ENCODE measurements around the gene SSBP2. TPM values are rescaled to one million over a fixed set of nuclear protein-coding genes. Genes with fewer than 3 reads are reported as not detected.

SSBP2 gene
- total RNA-seq, 4 donors from 2014 or later: 17.1 to 80.3 (median 24.2) TPM

- WGBS, 2 donors: 79 to 81% methylated on average over 4 of the region's 4 CpGs
Observed at GRCh38 chr5:81388169-81388568, 362.7 kb downstream of the SSBP2 start.

DNA sequence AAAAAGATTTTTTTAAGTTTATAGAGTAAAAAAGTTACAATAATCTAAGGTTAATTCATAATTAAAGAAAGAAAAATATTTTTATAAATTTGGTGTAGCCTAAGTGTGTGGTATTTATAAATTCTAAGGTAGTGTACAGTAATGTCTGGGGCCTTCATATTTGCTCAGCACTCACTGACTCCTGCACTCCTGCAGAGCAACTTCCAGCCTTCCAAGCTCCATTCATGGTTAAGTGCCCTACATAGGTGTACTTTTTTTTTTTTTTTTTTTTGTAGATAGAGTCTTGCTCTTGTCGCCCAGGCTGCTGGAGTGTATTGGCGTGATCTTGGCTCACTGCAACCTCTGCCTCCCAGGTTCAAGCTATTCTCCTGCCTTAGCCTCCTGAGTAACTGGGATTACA lies 367.0 kb downstream of the SSBP2 start:
- no peak overlapping the region for H3K4me3 ChIP-seq
- H3K27me3 ChIP-seq: peaks cover 0 to 5% (median 0%) of the 10 kb centered on the region in 4 donors
- no peaks in the 10 kb centered on the region for H3K9me3 ChIP-seq
- intact Hi-C loops (cut with DNase I): no loop called here
- H3K27ac ChIP-seq: no peak overlapping the region
- no peaks in the 10 kb centered on the region for H3K36me3 ChIP-seq
- no peaks in the 10 kb centered on the region for H3K4me1 ChIP-seq
- 82 to 95% methylated on average over 2 of the region's 2 CpGs for WGBS, 2 donors
- TF ChIP-seq POLR2A (IDR thresholded peaks at IDR 0.05) (no peak), CTCF (IDR thresholded peaks at IDR 0.05) (no peak)
- DNase-seq: no peak

More at GRCh38 chr5:81388169-81388568, 362.7 kb downstream of the SSBP2 start:
- TF ChIP-seq POLR2A (IDR thresholded peaks at IDR 0.05) (no peak), CTCF (IDR thresholded peaks at IDR 0.05) (no peak)
- Histone ChIP-seq H3K4me3 (no peak overlapping the region), H3K27me3 (peaks cover 0 to 45% (median 0%) of the 10 kb centered on the region in 4 donors), H3K27ac (no peak overlapping the region), H3K4me1 (peaks cover 0 to under 1% (median 0%) of the 10 kb centered on the region in 3 donors), H3K36me3 (no peaks in the 10 kb centered on the region), H3K9me3 (no peaks in the 10 kb centered on the region)
- no peak for DNase-seq
- intact Hi-C loops (cut with DNase I): no loop called here

- DNase-seq: no peak
- no peaks in the 10 kb centered on the region for H3K36me3 ChIP-seq
- WGBS, 2 donors: 97 to 98% methylated on average over 2 of the region's 2 CpGs
- H3K9me3 ChIP-seq: no peaks in the 10 kb centered on the region
- H3K4me1 ChIP-seq: no peaks in the 10 kb centered on the region
- peaks cover 0 to 7% (median 0%) of the 10 kb centered on the region in 4 donors for H3K27me3 ChIP-seq
- H3K27ac ChIP-seq: no peak overlapping the region
- intact Hi-C loops (cut with DNase I): no loop called here
- TF ChIP-seq POLR2A (IDR thresholded peaks at IDR 0.05) (no peak), CTCF (IDR thresholded peaks at IDR 0.05) (no peak)
- H3K4me3 ChIP-seq: no peak overlapping the region
Observed at GRCh38 chr5:81371354-81371876, 379.5 kb downstream of the SSBP2 start.

DNA sequence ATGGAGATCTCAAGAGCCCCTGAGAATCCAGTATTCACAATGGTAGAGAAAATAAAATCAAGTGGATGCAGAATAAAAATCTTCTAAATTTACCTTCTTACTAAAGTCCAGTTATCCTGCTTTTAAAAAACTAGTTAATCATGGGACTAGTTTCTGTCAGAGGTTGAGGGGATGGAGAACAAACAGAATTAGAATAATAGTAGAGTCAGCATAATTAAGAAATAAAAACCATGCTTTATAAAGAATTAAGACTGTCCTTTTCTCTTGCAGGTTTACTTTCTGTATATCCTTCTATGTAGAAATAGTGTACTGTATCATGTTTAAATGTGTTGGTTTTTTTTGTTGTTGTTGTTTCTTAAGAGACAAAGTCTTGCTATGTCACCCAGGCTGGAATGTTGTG lies 380.0 kb downstream of the SSBP2 start:
- H3K9me3 ChIP-seq: no peaks in the 10 kb centered on the region
- no peak overlapping the region for H3K27ac ChIP-seq
- peaks cover 0 to 7% (median 0%) of the 10 kb centered on the region in 4 donors for H3K27me3 ChIP-seq
- H3K36me3 ChIP-seq: no peaks in the 10 kb centered on the region
- no peaks in the 10 kb centered on the region for H3K4me1 ChIP-seq
- no peak overlapping the region for H3K4me3 ChIP-seq
- TF ChIP-seq CTCF (IDR thresholded peaks at IDR 0.05) (no peak), POLR2A (IDR thresholded peaks at IDR 0.05) (no peak)
- no peak for DNase-seq
- intact Hi-C loops (cut with DNase I): no loop called here

DNA sequence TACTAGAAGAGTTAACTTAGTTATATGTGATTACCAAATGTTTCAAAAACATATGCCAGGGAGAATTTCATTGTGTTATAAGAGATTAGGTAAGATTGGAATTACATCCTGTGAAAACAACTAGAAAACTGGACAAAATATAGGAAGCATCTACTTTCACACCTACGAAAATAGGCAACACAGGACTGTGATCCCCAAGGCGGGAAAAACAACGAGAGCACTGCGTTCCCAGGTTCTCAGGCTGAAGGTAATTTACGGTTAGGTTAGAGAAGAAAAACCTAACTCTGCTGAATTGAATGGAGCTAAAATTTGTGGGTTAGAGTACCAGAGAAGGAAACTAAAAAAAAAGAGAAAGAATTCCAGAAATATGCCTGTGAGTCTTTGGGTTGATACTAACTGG lies 385.4 kb downstream of the SSBP2 start:
- no peak for TF ChIP-seq CTCF (IDR thresholded peaks at IDR 0.05)
- TF ChIP-seq POLR2A (IDR thresholded peaks at IDR 0.05): no peak
- 87 to 90% methylated on average over 5 of the region's 5 CpGs for WGBS, 2 donors

More for the DNA sequence above, 385.4 kb downstream of the SSBP2 start:
- Histone ChIP-seq H3K27me3 (no peaks in the 10 kb centered on the region), H3K27ac (no peak overlapping the region), H3K9me3 (no peaks in the 10 kb centered on the region), H3K4me1 (peaks cover 0 to 9% (median 6%) of the 10 kb centered on the region in 3 donors), H3K36me3 (no peaks in the 10 kb centered on the region), H3K4me3 (no peak overlapping the region)
- intact Hi-C loops (cut with DNase I): no loop called here
- no peak for DNase-seq

Measured in esophagus squamous epithelium (tissue), 5 donors.